Osteoblast (primary cell): ENCODE results near the gene LRR1. TPM values are rescaled to one million over a fixed set of nuclear protein-coding genes. Genes with fewer than 3 reads are reported as not detected.

Experiments
- DNase-seq: peaks from one replicate; pipeline ENCODE4 v3.0.0; 2011; ENCODE audit warnings: low spot score, mixed read lengths; ENCODE audit not compliant: insufficient read length; ENCODE audit errors: missing footprints
- H2AFZ ChIP-seq: 2 replicates; pipeline ENCODE4 v1.6.0; 2011; ENCODE audit warnings: mild to moderate bottlenecking, low read length
- H3K27ac ChIP-seq: 2 replicates; pipeline ENCODE4 v1.5.1; 2011; ENCODE audit warnings: mild to moderate bottlenecking, low read depth, low read length, moderate library complexity
- H3K27me3 ChIP-seq: 2 replicates; pipeline ENCODE4 v1.6.0; 2012; ENCODE audit warnings: mild to moderate bottlenecking, control low read depth, inconsistent platforms, low read length, moderate library complexity; ENCODE audit not compliant: insufficient read depth
- H3K36me3 ChIP-seq: 2 replicates; pipeline ENCODE4 v1.5.1; 2011; ENCODE audit warnings: mild to moderate bottlenecking, low read length, control low read depth, moderate library complexity; ENCODE audit not compliant: insufficient read depth
- H3K4me1 ChIP-seq: 2 replicates; pipeline ENCODE4 v1.5.1; 2011; ENCODE audit warnings: mild to moderate bottlenecking, low read length, control low read depth, moderate library complexity; ENCODE audit not compliant: insufficient read depth
- H3K4me2 ChIP-seq: 2 replicates; pipeline ENCODE4 v1.6.0; 2011; ENCODE audit warnings: mild to moderate bottlenecking, low read length; ENCODE audit not compliant: insufficient read depth
- H3K4me3 ChIP-seq: fragments of 200-600 bp; sonication (generic); 3 replicates; pipeline ENCODE4 v1.5.1; 2012; ENCODE audit warnings: mild to moderate bottlenecking, low read length, inconsistent platforms; ENCODE audit not compliant: insufficient read depth
- H3K79me2 ChIP-seq: 2 replicates; pipeline ENCODE4 v1.6.0; 2012; ENCODE audit warnings: mild to moderate bottlenecking, low read length, control low read depth, inconsistent platforms; ENCODE audit not compliant: insufficient read depth
- H3K9me3 ChIP-seq: 2 replicates; pipeline ENCODE4 v1.5.1; 2011; ENCODE audit warnings: low read depth, low read length, control low read depth
- H4K20me1 ChIP-seq: 2 replicates; pipeline ENCODE4 v1.6.0; 2012; ENCODE audit warnings: mild to moderate bottlenecking, low read length, control low read depth; ENCODE audit not compliant: insufficient read depth
- CTCF ChIP-seq: IDR thresholded peaks from 2 replicates; pipeline ENCODE4 v1.5.1; 2011; ENCODE audit warnings: mild to moderate bottlenecking, low read depth, low read length, moderate library complexity; ENCODE audit errors: extremely low read depth
- total RNA-seq: library from RNA; depleted of rRNA; stranded (reverse); fragments of >200 nt; gene quantifications from 2 replicates; pipeline ENCODE4 v1.2.3, GENCODE V29; 2012

Gene LRR1
- total RNA-seq, 1 donor, result 7.6 TPM

- no peak overlapping the region for H2AFZ ChIP-seq
- no peaks in the 10 kb centered on the region for H3K79me2 ChIP-seq
- no peak overlapping the region for H3K4me2 ChIP-seq
- H3K36me3 ChIP-seq, result no peaks in the 10 kb centered on the region
- no peaks in the 10 kb centered on the region for H3K4me1 ChIP-seq
- no peaks in the 10 kb centered on the region for H3K9me3 ChIP-seq
- H3K27ac ChIP-seq, result no peak overlapping the region
- TF ChIP-seq CTCF, result no peak
- H4K20me1 ChIP-seq, result no peaks in the 10 kb centered on the region
- DNase-seq, result no peak
- H3K4me3 ChIP-seq, result no peak overlapping the region
- no peaks in the 10 kb centered on the region for H3K27me3 ChIP-seq
Observed at GRCh38 chr14:49566714-49567113, 32.0 kb upstream of the LRR1 start.

- Histone ChIP-seq H4K20me1 (no peaks in the 10 kb centered on the region), H3K4me1 (no peaks in the 10 kb centered on the region), H3K36me3 (peaks cover 3% of the 10 kb centered on the region), H2AFZ (no peak overlapping the region), H3K79me2 (no peaks in the 10 kb centered on the region), H3K27me3 (no peaks in the 10 kb centered on the region), H3K4me3 (no peak overlapping the region), H3K27ac (no peak overlapping the region), H3K9me3 (no peaks in the 10 kb centered on the region), H3K4me2 (no peak overlapping the region)
- no peak for TF ChIP-seq CTCF
- no peak for DNase-seq
Observed at GRCh38 chr14:49569281-49569680, 29.5 kb upstream of the LRR1 start.

GRCh38 chr14:49574038-49574437, 24.7 kb upstream of the LRR1 start:
- Histone ChIP-seq H4K20me1 (peaks cover 4% of the 10 kb centered on the region), H3K79me2 (no peaks in the 10 kb centered on the region)
- TF ChIP-seq CTCF, result no peak

GRCh38 chr14:49578141-49578540, 20.6 kb upstream of the LRR1 start:
- H3K27ac ChIP-seq, result no peak overlapping the region
- H3K36me3 ChIP-seq, result peaks cover 36% of the 10 kb centered on the region
- no peak for DNase-seq
- peaks cover 37% of the 10 kb centered on the region for H3K79me2 ChIP-seq
- H3K4me1 ChIP-seq, result peaks cover 4% of the 10 kb centered on the region
- H3K27me3 ChIP-seq, result no peaks in the 10 kb centered on the region
- H3K9me3 ChIP-seq, result no peaks in the 10 kb centered on the region
- no peak for TF ChIP-seq CTCF
- H4K20me1 ChIP-seq, result peaks cover 19% of the 10 kb centered on the region
- H2AFZ ChIP-seq, result no peak overlapping the region
- H3K4me3 ChIP-seq, result no peak overlapping the region
- no peak overlapping the region for H3K4me2 ChIP-seq

More at GRCh38 chr14:49574038-49574437, 24.7 kb upstream of the LRR1 start:
- no peak overlapping the region for H3K4me2 ChIP-seq
- no peaks in the 10 kb centered on the region for H3K4me1 ChIP-seq
- no peaks in the 10 kb centered on the region for H3K9me3 ChIP-seq
- no peak for DNase-seq
- H3K27me3 ChIP-seq, result no peaks in the 10 kb centered on the region
- no peak overlapping the region for H3K27ac ChIP-seq
- H3K36me3 ChIP-seq, result peaks cover 23% of the 10 kb centered on the region
- no peak overlapping the region for H3K4me3 ChIP-seq
- no peak overlapping the region for H2AFZ ChIP-seq
